HepG2 (cell line): ENCODE data around the gene STIM1. TPM values are rescaled to one million over a fixed set of nuclear protein-coding genes. Genes with fewer than 3 reads are reported as not detected.

Experiments
- DPF2 ChIP-seq: sonication (generic); formaldehyde crosslinking; IDR thresholded peaks from 2 replicates; pipeline ENCODE4 v1.4.0; 2020; ENCODE audit warnings: mild to moderate bottlenecking, low read depth, missing genetic modification reagents, borderline replicate concordance
- FOXP1 ChIP-seq, 2 experiments: fragments of 450-650 bp in 1 of 2; IDR thresholded peaks; 2 replicates each; pipeline ENCODE4 v1.6.1; 2017 to 2018; ENCODE audit warnings: antibody characterized with exemption in 1 of 2
- MYC ChIP-seq: sonication (generic); formaldehyde crosslinking; IDR thresholded peaks from 2 replicates; pipeline ENCODE4 v1.9.0; 2021; ENCODE audit warnings: missing genetic modification reagents, borderline replicate concordance
- NR2F1 ChIP-seq, 2 experiments: fragments of 450-650 bp in 1 of 2; formaldehyde crosslinking in 1 of 2; IDR thresholded peaks; 2 replicates each; pipeline versions ENCODE4 v1.5.0 to v1.6.1; 2016 to 2020; ENCODE audit warnings: mild to moderate bottlenecking in 1 of 2, missing compliant biosample characterization in 1 of 2, missing genetic modification reagents in 1 of 2, moderate library complexity in 1 of 2
- POLR2AphosphoS5 ChIP-seq: IDR thresholded peaks from 2 replicates; pipeline ENCODE4 v1.6.1; 2012; ENCODE audit warnings: low read depth, low read length
- PPARG ChIP-seq: conservative IDR thresholded peaks from 2 replicates; pipeline ENCODE4 v1.6.1; 2016; ENCODE audit warnings: missing biosample characterization, missing genetic modification reagents
- SCMH1 ChIP-seq: sonication (generic); formaldehyde crosslinking; IDR thresholded peaks from 2 replicates; pipeline ENCODE4 v1.9.0; 2021; ENCODE audit warnings: missing genetic modification reagents, mild to moderate bottlenecking, borderline replicate concordance
- STAT6 ChIP-seq: sonication (generic); formaldehyde crosslinking; IDR thresholded peaks from 2 replicates; pipeline ENCODE4 v1.4.0; 2020; ENCODE audit warnings: missing genetic modification reagents, mild to moderate bottlenecking, borderline replicate concordance
- TAF1 ChIP-seq: sonication (generic); formaldehyde crosslinking; IDR thresholded peaks from 2 replicates; pipeline ENCODE4 v1.4.0; 2020; ENCODE audit warnings: missing genetic modification reagents
- TMF1 ChIP-seq: sonication (generic); formaldehyde crosslinking; IDR thresholded peaks from 2 replicates; pipeline ENCODE4 v1.8.1; 2022; ENCODE audit warnings: low read depth, missing genetic modification reagents
- TP53 ChIP-seq: sonication (generic); formaldehyde crosslinking; conservative IDR thresholded peaks from 2 replicates; pipeline ENCODE4 v1.4.0; 2020; ENCODE audit warnings: missing genetic modification reagents
- ZFP1 ChIP-seq: IDR thresholded peaks from 2 replicates; pipeline ENCODE4 v1.6.1; 2016
- ZNF18 ChIP-seq: sonication (generic); formaldehyde crosslinking; IDR thresholded peaks from 2 replicates; pipeline ENCODE4 v1.8.0; 2022; ENCODE audit warnings: mild to moderate bottlenecking, missing genetic modification reagents; ENCODE audit not compliant: insufficient replicate concordance
- ZNF292 ChIP-seq: sonication (generic); formaldehyde crosslinking; IDR thresholded peaks from 2 replicates; pipeline ENCODE4 v1.8.1; 2022; ENCODE audit warnings: mild to moderate bottlenecking, low read depth, missing genetic modification reagents, borderline replicate concordance
- ZNF333 ChIP-seq: sonication (generic); formaldehyde crosslinking; IDR thresholded peaks from 2 replicates; pipeline ENCODE4 v1.4.0; 2020; ENCODE audit warnings: mild to moderate bottlenecking, missing genetic modification reagents, borderline replicate concordance
- ZNF431 ChIP-seq: sonication (generic); formaldehyde crosslinking; IDR thresholded peaks from 2 replicates; pipeline ENCODE4 v1.9.0; 2022; ENCODE audit warnings: missing genetic modification reagents, low read depth, mild to moderate bottlenecking, borderline replicate concordance
- ZNF550 ChIP-seq: sonication (generic); formaldehyde crosslinking; IDR thresholded peaks from 2 replicates; pipeline ENCODE4 v1.4.0; 2020; ENCODE audit warnings: mild to moderate bottlenecking, missing genetic modification reagents, borderline replicate concordance
- ZNF589 ChIP-seq: sonication (generic); formaldehyde crosslinking; conservative IDR thresholded peaks from 2 replicates; pipeline ENCODE4 v1.8.0; 2022; ENCODE audit warnings: mild to moderate bottlenecking, moderate library complexity, missing genetic modification reagents
- ZNF850 ChIP-seq: sonication (generic); formaldehyde crosslinking; conservative IDR thresholded peaks from 2 replicates; pipeline ENCODE4 v1.9.0; 2021; ENCODE audit warnings: mild to moderate bottlenecking, missing genetic modification reagents
- ZNF891 ChIP-seq: sonication (generic); formaldehyde crosslinking; IDR thresholded peaks from 2 replicates; pipeline ENCODE4 v1.5.0; 2020; ENCODE audit warnings: mild to moderate bottlenecking, missing genetic modification reagents
- ZSCAN29 ChIP-seq: sonication (generic); formaldehyde crosslinking; conservative IDR thresholded peaks from 2 replicates; pipeline ENCODE4 v1.4.0; 2020; ENCODE audit warnings: mild to moderate bottlenecking, missing genetic modification reagents
- polyA plus RNA-seq, 8 experiments: library from polyadenylated mRNA; depleted of rRNA in 3 of 8; stranded (reverse) in 7 of 8; unstranded in 1 of 8; fragments of >200 nt; fragmentation: Illumina TruSeq in 4 of 8; extraction: Trizol in 4 of 8; gene quantifications; 2 replicates each; pipeline versions ENCODE4 v1.2.1 to v1.2.3, GENCODE V29; 2011 to 2016; ENCODE audit warnings: low read depth in 4 of 8, missing spikeins in 1 of 8, mixed read lengths in 1 of 8; ENCODE audit not compliant: insufficient read depth in 1 of 8
- total RNA-seq, 5 experiments: library from RNA; depleted of rRNA; stranded (reverse); fragments of >200 nt; fragmentation: Illumina TruSeq; extraction: Trizol; gene quantifications; 2 replicates each; pipeline ENCODE4 v1.2.3, GENCODE V29; 2016; ENCODE audit warnings: low read depth in 1 of 5

The STIM1 gene
- total and polyA plus RNA-seq, 2 of the 13 experiments (the other 11 are each of a cell fraction or from before 2014, with no cell fraction given) = 19.2 to 28.5 TPM

- no peak for TF ChIP-seq STAT6 (CRISPR knock-in tag)
- TF ChIP-seq ZNF292 = peak; percentile 57
- TF ChIP-seq ZNF589 = no peak
- TF ChIP-seq ZNF431 (CRISPR knock-in tag) = no peak
- TF ChIP-seq TMF1 (CRISPR knock-in tag) = no peak
- TF ChIP-seq TAF1 (CRISPR knock-in tag) = no peak
- peak; percentile 22 to 79; a peak in 3 of 4 replicates for TF ChIP-seq NR2F1 (CRISPR knock-in tag; IDR thresholded peaks at IDR 0.05)
- no peak for TF ChIP-seq PPARG (CRISPR knock-in tag)
- no peak for TF ChIP-seq ZNF850
- no peak for TF ChIP-seq ZSCAN29 (CRISPR knock-in tag)
- no peak for TF ChIP-seq ZNF333 (CRISPR knock-in tag)
- TF ChIP-seq ZFP1 (CRISPR knock-in tag) = peak; percentile 82; the same call in 1 of the 2 replicates
- no peak for TF ChIP-seq ZNF550
- peak; percentile 77 for TF ChIP-seq DPF2 (CRISPR knock-in tag)
- peak; percentile 35; the same call in 1 of the 2 replicates for TF ChIP-seq MYC (CRISPR knock-in tag)
- TF ChIP-seq FOXP1 (IDR thresholded peaks at IDR 0.05) = no peak
- TF ChIP-seq FOXP1 (CRISPR knock-in tag; IDR thresholded peaks at IDR 0.05) = peak; percentile 59
- TF ChIP-seq POLR2AphosphoS5 = no peak
- TF ChIP-seq ZNF18 = no peak
- no peak for TF ChIP-seq ZNF891 (CRISPR knock-in tag)
- TF ChIP-seq SCMH1 (CRISPR knock-in tag) = no peak
- no peak for TF ChIP-seq TP53 (CRISPR knock-in tag)
These were observed 77.7 kb downstream of the STIM1 start (continued) for GRCh38 chr11:3933165-3933628.
